ENCODE measurements around the gene AFAP1. TPM values are rescaled to one million over a fixed set of nuclear protein-coding genes. Genes with fewer than 3 reads are reported as not detected.

Gene AFAP1
- total and polyA plus RNA-seq, 2 donors (not counting 3 experiments of a cell fraction or from before 2014, with no cell fraction given) = 32.3 to 103 TPM

DNA sequence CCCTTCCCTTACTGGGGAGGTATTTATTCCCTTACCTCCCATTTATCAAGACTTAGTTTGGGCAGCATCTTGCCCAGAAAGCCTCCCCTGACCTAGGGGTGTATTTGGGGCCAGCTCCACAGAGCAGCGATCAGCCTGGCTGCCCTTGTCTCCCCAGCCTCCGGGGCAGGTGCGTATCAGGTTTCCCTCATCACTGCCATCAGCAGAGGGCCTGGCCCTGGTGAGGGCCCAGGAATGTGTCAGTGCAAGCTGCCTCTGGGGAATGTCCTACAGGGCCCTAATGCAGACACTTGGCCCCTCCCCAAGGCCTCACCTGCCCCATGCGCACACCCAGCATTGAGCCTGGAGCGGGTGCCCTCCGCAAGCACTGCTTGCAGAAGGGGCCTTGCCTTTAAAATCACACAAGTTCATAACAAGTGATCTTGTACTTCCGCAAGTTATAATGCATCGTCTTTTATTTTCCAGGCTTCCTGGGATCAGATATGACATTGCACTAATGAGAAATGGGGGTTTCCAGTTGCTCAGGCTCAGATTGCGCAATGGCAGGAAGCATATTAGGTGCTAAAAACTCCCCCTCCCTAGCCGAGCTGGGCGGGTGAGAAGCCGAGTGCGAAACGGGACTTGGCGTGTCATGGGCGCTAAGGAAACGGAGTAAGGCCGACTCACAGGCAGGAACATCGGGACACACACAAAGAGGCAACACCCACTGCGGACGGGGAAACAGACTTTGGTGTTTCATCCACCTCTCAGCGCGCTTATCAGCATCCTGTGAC, 25.4 kb upstream of the AFAP1 start:
- H3K27me3 ChIP-seq (ENCODE audit: control insufficient read depth in 2 of 2, insufficient read depth in 2 of 2, low read length in 2 of 2) = no peaks in the 10 kb centered on the region
- no peak overlapping the region for H3K9ac ChIP-seq (replicated peaks; ENCODE audit: extremely low read depth, insufficient read depth, low read length)
- no peaks in the 10 kb centered on the region for H3K36me3 ChIP-seq (ENCODE audit: control insufficient read depth in 2 of 2, extremely low read depth in 1 of 2, insufficient read depth in 2 of 2, low read length in 2 of 2)
- H2AFZ ChIP-seq (ENCODE audit: low read depth, low read length) = peak overlapping the region; percentile 53
- H4K20me1 ChIP-seq (replicated peaks; ENCODE audit: control insufficient read depth, extremely low read depth, insufficient read depth, low read length) = no peaks in the 10 kb centered on the region
- no peak overlapping the region for H3K27ac ChIP-seq (ENCODE audit: insufficient read depth, low read depth, low read length)
- BruUV-seq (replicated peaks) = no TSS peak
- H3K4me1 ChIP-seq (ENCODE audit: control insufficient read depth, extremely low read depth, insufficient read depth, low read length) = peaks cover 41% of the 10 kb centered on the region
- TF ChIP-seq MYC (IDR thresholded peaks at IDR 0.05; ENCODE audit: low read depth, low read length) (no peak), POLR2A (IDR thresholded peaks at IDR 0.05; ENCODE audit: low read depth, low read length) (no peak), CTCF (IDR thresholded peaks at IDR 0.05; ENCODE audit: extremely low read depth in 1 of 2, insufficient read depth in 1 of 2, low read depth in 1 of 2, low read length in 2 of 2) (no peak), FOS (IDR thresholded peaks at IDR 0.05; ENCODE audit: borderline replicate concordance, insufficient read depth, low read length) (no peak), GATA2 (IDR thresholded peaks at IDR 0.05; ENCODE audit: insufficient read depth, insufficient read length, low read depth, low read length) (no peak), POLR2AphosphoS5 (IDR thresholded peaks at IDR 0.05; ENCODE audit: insufficient read depth, low read depth, low read length) (no peak), EZH2 (IDR thresholded peaks at IDR 0.05; ENCODE audit: borderline replicate concordance, low read depth, low read length, severe bottlenecking) (no peak), JUN (IDR thresholded peaks at IDR 0.05; ENCODE audit: borderline replicate concordance, insufficient read depth, insufficient read length, low read depth) (no peak)
- TF ChIP-seq, protein P1, sequence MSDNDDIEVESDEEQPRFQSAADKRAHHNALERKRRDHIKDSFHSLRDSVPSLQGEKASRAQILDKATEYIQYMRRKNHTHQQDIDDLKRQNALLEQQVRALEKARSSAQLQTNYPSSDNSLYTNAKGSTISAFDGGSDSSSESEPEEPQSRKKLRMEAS (IDR thresholded peaks at IDR 0.05; ENCODE audit: insufficient read depth, insufficient read length) = no peak
- no peaks in the 10 kb centered on the region for H3K9me3 ChIP-seq (replicated peaks; ENCODE audit: control insufficient read depth, insufficient read depth, low read length)
- intact Hi-C loops (cut with micrococcal nuclease) = no loop called here
- no peaks in the 10 kb centered on the region for H3K9me1 ChIP-seq (replicated peaks; ENCODE audit: control insufficient read depth, extremely low read depth, insufficient read depth, low read length)
- no peak overlapping the region for H3K4me3 ChIP-seq (replicated peaks in 1 of 3; ENCODE audit: insufficient read depth in 1 of 3, low read depth in 1 of 3, low read length in 3 of 3)
- ChIA-PET CTCF (interaction anchor here (1.1 to 1.2 kb wide), 2 partner anchors 19 to 161 kb away, joined by 3 to 4 read pairs; no protein-coding TSS in a partner anchor), POLR2A (no interaction called here)
- dilution Hi-C loops (cut with MboI; ENCODE audit: extremely low pct_ligation_motif_present, low sequenced_read_pairs) = no loop called here
- FAIRE-seq (peak; percentile 35), DNase-seq (ENCODE audit: low read depth, low spot score) (peak; percentile 35)
- no peak overlapping the region for H3K4me2 ChIP-seq (ENCODE audit: insufficient read depth, low read length)
- no peaks in the 10 kb centered on the region for H3K79me2 ChIP-seq (ENCODE audit: control insufficient read depth, insufficient read depth, low read length)
